Body of pancreas (tissue), 4 donors: Measurements from ENCODE around the gene KRT32. TPM values are rescaled to one million over a fixed set of nuclear protein-coding genes. Genes with fewer than 3 reads are reported as not detected.

Experiments
- ATAC-seq: fragments of 150-250 bp; one replicate; pipeline ENCODE4 v1.9.1; 2016
- DNase-seq, 4 donors: peaks; one replicate each; pipeline ENCODE4 v3.0.0-alpha.2; 2019
- H3K27ac ChIP-seq, 4 donors: fragments of 200-600 bp; sonication (generic); 1 replicate in 3 of 4; 2 replicates in 1 of 4; pipeline versions ENCODE4 v1.5.1 to v1.6.1; 2016 to 2019; ENCODE audit warnings: mild to moderate bottlenecking in 1 of 4, mixed read lengths in 1 of 4, moderate library complexity in 1 of 4
- H3K27me3 ChIP-seq, 2 donors: fragments of 200-600 bp; sonication (generic); one replicate each; pipeline ENCODE4 v1.6.0; 2016; ENCODE audit warnings: mild to moderate bottlenecking in 1 of 2
- H3K36me3 ChIP-seq, 2 donors: fragments of 200-600 bp; sonication (generic); replicated peaks in 1 of 2; 2 replicates each; pipeline ENCODE4 v1.5.1; 2016; ENCODE audit warnings: low read depth in 2 of 2; ENCODE audit not compliant: insufficient read depth in 1 of 2
- H3K4me1 ChIP-seq: fragments of 200-600 bp; sonication (generic); one replicate; pipeline ENCODE4 v1.6.0; 2016
- H3K4me3 ChIP-seq, 2 donors: fragments of 200-600 bp; sonication (generic); 1 replicate in 1 of 2; 2 replicates in 1 of 2; pipeline ENCODE4 v1.5.1; 2016 to 2019
- H3K9me3 ChIP-seq, 3 donors: fragments of 200-600 bp; sonication (generic); 1 replicate in 2 of 3; 2 replicates in 1 of 3; pipeline ENCODE4 v1.5.1; 2016
- POLR2A ChIP-seq, 3 donors: fragments of 450-650 bp; IDR thresholded peaks; one replicate each; pipeline ENCODE4 v1.6.1; 2016; ENCODE audit warnings: antibody characterized with exemption in 3 of 3, mild to moderate bottlenecking in 2 of 3
- WGBS, 2 donors: methylation state at CpG; one replicate each; pipeline ENCODE4 v1.1.5; 2017; 5-methylcytosine and 5-hydroxymethylcytosine counted together
- intact Hi-C: fragments of 100-400 bp; cut with DNase I; formaldehyde crosslinking; loops from one replicate; pipeline ENCODE4 v1.15.1; 2023
- total RNA-seq, 2 donors: library from RNA; depleted of rRNA; stranded (reverse); fragments of >200 nt; gene quantifications; one replicate each; pipeline ENCODE4 v1.1.0, GENCODE V29; 2016
- TF ChIP-seq, protein P1 (sequence below), 7 experiments: fragments of 450-650 bp in 4 of 7; fragments of 200-600 bp in 3 of 7; sonication (generic) in 3 of 7; IDR thresholded peaks; one replicate each; pipeline ENCODE4 v1.5.1; 2016 to 2019; ENCODE audit warnings: antibody characterized with exemption in 7 of 7

Gene KRT32
- total RNA-seq, 2 donors from 2014 or later, result not detected

DNA sequence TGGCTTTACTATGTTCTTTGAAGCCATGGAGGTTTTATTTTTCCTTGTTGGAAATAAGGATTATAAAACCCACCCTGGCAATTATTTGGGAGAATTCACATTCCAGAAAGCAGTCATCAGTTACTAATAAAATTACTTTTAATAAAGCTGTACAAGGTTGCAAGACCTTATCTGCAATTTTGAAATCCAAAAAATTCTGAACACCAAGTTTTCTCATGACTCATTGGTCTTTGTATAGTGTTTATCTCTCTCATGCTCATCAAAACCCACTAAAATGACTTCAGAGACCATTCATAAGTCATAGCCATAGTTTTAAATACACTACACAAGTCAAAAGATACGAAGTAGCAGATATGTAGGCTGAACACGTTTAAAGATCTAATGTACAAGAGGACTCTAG is 20.4 kb downstream of the KRT32 start:
- H3K27me3 ChIP-seq, result no peaks in the 10 kb centered on the region
- TF ChIP-seq POLR2A (IDR thresholded peaks at IDR 0.05), result no peak
- TF ChIP-seq, protein P1, sequence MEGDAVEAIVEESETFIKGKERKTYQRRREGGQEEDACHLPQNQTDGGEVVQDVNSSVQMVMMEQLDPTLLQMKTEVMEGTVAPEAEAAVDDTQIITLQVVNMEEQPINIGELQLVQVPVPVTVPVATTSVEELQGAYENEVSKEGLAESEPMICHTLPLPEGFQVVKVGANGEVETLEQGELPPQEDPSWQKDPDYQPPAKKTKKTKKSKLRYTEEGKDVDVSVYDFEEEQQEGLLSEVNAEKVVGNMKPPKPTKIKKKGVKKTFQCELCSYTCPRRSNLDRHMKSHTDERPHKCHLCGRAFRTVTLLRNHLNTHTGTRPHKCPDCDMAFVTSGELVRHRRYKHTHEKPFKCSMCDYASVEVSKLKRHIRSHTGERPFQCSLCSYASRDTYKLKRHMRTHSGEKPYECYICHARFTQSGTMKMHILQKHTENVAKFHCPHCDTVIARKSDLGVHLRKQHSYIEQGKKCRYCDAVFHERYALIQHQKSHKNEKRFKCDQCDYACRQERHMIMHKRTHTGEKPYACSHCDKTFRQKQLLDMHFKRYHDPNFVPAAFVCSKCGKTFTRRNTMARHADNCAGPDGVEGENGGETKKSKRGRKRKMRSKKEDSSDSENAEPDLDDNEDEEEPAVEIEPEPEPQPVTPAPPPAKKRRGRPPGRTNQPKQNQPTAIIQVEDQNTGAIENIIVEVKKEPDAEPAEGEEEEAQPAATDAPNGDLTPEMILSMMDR (IDR thresholded peaks at IDR 0.05), result no peak
- no peak overlapping the region for H3K4me3 ChIP-seq
- H3K36me3 ChIP-seq, result no peaks in the 10 kb centered on the region
- intact Hi-C loops, result no loop called here
- DNase-seq (no peak), ATAC-seq (no peak)
- H3K4me1 ChIP-seq, result no peaks in the 10 kb centered on the region
- 39% methylated on average over 2 of the region's 2 CpGs for WGBS, 2 donors
- no peaks in the 10 kb centered on the region for H3K9me3 ChIP-seq
- H3K27ac ChIP-seq, result no peak overlapping the region

DNA sequence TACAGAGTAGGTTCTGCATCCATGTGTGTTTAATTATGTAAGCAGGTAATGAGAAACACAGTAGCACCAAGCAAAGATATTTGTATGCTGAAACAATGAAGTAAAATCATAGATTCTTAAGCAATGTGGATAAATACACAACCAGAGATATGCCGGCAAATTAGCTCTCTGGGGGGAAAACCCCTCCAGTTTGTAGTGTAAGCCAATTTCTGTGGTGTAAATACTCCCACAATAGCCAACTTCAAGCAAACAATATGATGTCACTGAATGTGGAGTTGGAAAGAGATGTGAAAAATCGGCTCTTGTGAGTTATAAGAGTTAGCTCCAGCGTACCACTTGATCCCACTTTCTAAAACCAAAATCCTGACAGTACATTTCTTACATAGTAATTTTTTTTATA is 22.5 kb downstream of the KRT32 start:
- intact Hi-C loops, result no loop called here
- Histone ChIP-seq H3K4me1 (no peaks in the 10 kb centered on the region), H3K27me3 (no peaks in the 10 kb centered on the region), H3K27ac (no peak overlapping the region), H3K4me3 (no peak overlapping the region), H3K36me3 (no peaks in the 10 kb centered on the region), H3K9me3 (no peaks in the 10 kb centered on the region)
- DNase-seq, result no peak
- TF ChIP-seq POLR2A (IDR thresholded peaks at IDR 0.05), result no peak
- TF ChIP-seq, protein P1 (IDR thresholded peaks at IDR 0.05), result no peak
- ATAC-seq, result no peak
- 51 to 58% methylated on average over 3 of the region's 3 CpGs for WGBS, 2 donors

DNA sequence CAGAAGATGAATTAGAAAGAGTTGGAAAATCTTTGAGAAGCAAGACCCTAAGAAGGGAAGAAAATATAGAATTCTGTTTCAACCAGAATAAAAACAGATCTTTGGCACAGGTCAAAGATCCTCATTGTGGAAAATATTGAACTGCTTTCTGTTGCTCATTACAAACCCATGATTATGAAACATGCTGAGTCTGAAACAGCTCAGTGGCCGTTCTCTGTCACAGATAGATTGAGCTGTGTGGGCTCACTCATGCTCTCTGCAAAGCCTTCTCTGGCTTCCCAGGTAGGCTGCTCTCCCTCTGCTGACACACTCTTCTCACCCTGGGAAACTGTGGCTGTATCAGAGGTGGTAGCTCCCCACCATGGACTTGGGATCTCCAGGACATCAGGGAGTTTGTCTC is 23.0 kb downstream of the KRT32 start:
- TF ChIP-seq POLR2A (IDR thresholded peaks at IDR 0.05), result no peak
- TF ChIP-seq, protein P1 (IDR thresholded peaks at IDR 0.05), result no peak

DNA sequence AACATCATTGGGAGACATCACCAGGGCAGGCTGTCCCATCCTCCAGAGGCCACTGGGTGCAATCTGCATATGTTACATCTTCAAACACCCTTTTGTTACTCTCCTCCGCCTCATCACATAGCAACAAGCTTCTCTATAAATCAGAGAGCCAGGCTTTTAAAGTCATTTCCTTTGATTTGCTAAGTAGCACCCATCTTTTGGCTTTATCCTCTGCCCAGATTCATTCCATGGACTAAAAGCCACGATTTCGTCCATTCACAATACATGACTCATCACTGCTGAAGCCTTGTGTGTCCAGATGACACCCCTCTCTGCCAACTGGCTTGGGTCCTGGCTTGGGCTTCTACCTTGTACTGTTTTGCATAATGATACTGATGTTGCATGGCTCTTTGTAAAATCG is 24.4 kb downstream of the KRT32 start:
- Histone ChIP-seq H3K4me1 (no peaks in the 10 kb centered on the region), H3K36me3 (no peaks in the 10 kb centered on the region), H3K27me3 (no peaks in the 10 kb centered on the region), H3K27ac (no peak overlapping the region), H3K4me3 (no peak overlapping the region), H3K9me3 (no peaks in the 10 kb centered on the region)
- no peak for ATAC-seq
- WGBS, 2 donors, result 64 to 65% methylated on average over 4 of the region's 4 CpGs
- intact Hi-C loops, result no loop called here
- no peak for DNase-seq
- no peak for TF ChIP-seq POLR2A (IDR thresholded peaks at IDR 0.05)

More for the DNA sequence above, 23.0 kb downstream of the KRT32 start:
- WGBS, 2 donors, result 5 to 30% methylated on average over 1 of the region's 1 CpG
- intact Hi-C loops, result no loop called here
- no peak overlapping the region for H3K27ac ChIP-seq
- H3K9me3 ChIP-seq, result no peaks in the 10 kb centered on the region
- no peaks in the 10 kb centered on the region for H3K36me3 ChIP-seq
- no peak for ATAC-seq
- no peaks in the 10 kb centered on the region for H3K4me1 ChIP-seq
- H3K27me3 ChIP-seq, result no peaks in the 10 kb centered on the region
- DNase-seq, result no peak
- H3K4me3 ChIP-seq, result no peak overlapping the region

DNA sequence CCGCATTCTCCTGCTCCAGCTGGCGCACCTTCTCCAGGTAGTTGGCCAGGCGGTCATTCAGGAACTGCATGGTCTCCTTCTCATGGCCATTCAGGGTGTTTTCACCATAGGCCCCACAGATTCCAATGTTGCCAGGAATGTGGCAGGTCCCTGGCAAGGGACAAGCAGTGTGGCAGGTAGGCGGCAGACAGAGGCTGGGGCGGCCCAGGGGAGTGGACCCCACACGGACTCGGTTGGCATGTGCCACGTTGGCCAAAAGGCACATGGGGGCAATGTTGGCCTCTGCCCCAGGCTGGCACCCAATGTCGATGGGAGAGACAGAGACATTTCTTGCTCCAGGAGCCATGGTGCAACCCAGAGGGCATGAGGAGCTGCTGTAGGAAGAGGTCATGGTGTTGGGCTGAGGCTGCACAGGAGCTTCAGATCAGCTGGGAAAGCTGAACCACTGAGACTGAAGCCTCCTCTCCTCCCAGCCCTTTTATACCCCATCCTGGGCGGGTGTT is 26.6 kb downstream of the KRT32 start, which contains the start of gene KRT38:
TSS of gene KRT38 (minus strand) at position 453 of the 503 bp plus-strand sequence. CDS start at position 391, 62 bp downstream.
- no peak for DNase-seq
- intact Hi-C loops, result no loop called here
- TF ChIP-seq POLR2A (IDR thresholded peaks at IDR 0.05), result no peak
- TF ChIP-seq, protein P1 (IDR thresholded peaks at IDR 0.05), result no peak

More for the DNA sequence above, 26.6 kb downstream of the KRT32 start, which contains the start of gene KRT38:
- Histone ChIP-seq H3K9me3 (no peaks in the 10 kb centered on the region), H3K27me3 (no peaks in the 10 kb centered on the region), H3K36me3 (no peaks in the 10 kb centered on the region), H3K27ac (no peak within 1 kb of the TSS), H3K4me1 (no peaks in the 10 kb centered on the region), H3K4me3 (no peak within 1 kb of the TSS)
- no peak for ATAC-seq
- 73 to 97% methylated on average over 4 to 10 of the region's 10 CpGs for whole genome bisulfite sequencing, 2 donors
